A549 (cell line): Measurements from ENCODE around the gene PCDHAC1.

Source experiments
- ELK1 ChIP-seq: fragments of 150-350 bp; IDR thresholded peaks from 2 replicates; pipeline ENCODE4 v1.6.1; 2014; ENCODE audit warnings: low read depth, mild to moderate bottlenecking, low read length
- MAX ChIP-seq: IDR thresholded peaks from 2 replicates; pipeline ENCODE4 v1.6.1; 2012

GRCh38 chr5:140881889-140882590, 44.1 kb upstream of the PCDHAC1 start, which contains the start of gene PCDHA13:
- TF ChIP-seq ELK1: no peak
- no peak for TF ChIP-seq MAX
